ENCODE measurements around the gene RAC3. TPM values are rescaled to one million over a fixed set of nuclear protein-coding genes. Genes with fewer than 3 reads are reported as not detected.

RAC3 gene
- total and polyA plus RNA-seq, 9 of the 15 experiments (the other 6 are each of a cell fraction or from before 2014, with no cell fraction given), result 0.23 to 292 (median 118) TPM

- TF ChIP-seq ZNF511 (CRISPR knock-in tag; IDR thresholded peaks at IDR 0.05), result no peak
These were observed 4.6 kb downstream of the RAC3 start (continued) for GRCh38 chr17:82035956-82036633.

- no TSS peak for BruUV-seq (replicated peaks)
- no peak for TF ChIP-seq ZNF609 (CRISPR knock-in tag; IDR thresholded peaks at IDR 0.05; ENCODE audit: borderline replicate concordance)
- TF ChIP-seq CCAR2 (IDR thresholded peaks at IDR 0.05; ENCODE audit: low read depth, low read length), result no peak
- TF ChIP-seq ZNF780A (CRISPR knock-in tag; IDR thresholded peaks at IDR 0.05), result no peak
- no peak for TF ChIP-seq NCOA2 (IDR thresholded peaks at IDR 0.05; ENCODE audit: partially characterized antibody in 2 of 2)
- no peak for TF ChIP-seq XRCC4 (IDR thresholded peaks at IDR 0.05; ENCODE audit: extremely low read depth, insufficient read depth, insufficient read length)
- TF ChIP-seq NKRF (IDR thresholded peaks at IDR 0.05; ENCODE audit: borderline replicate concordance), result 0 out of 2 replicates have a peak, but pooled peaks have one; percentile 23
- no peak for TF ChIP-seq ZNF436 (CRISPR knock-in tag; IDR thresholded peaks at IDR 0.05)
- no peak for TF ChIP-seq HNRNPK (IDR thresholded peaks at IDR 0.05; ENCODE audit: low read depth, low read length, poor library complexity, severe bottlenecking)
These were observed 5.2 kb downstream of the RAC3 start for GRCh38 chr17:82036634-82037091.

More at GRCh38 chr17:82036634-82037091, 5.2 kb downstream of the RAC3 start:
- no peak for FAIRE-seq
- H3K4me3 ChIP-seq, result peak overlapping the region; percentile 97
- peaks cover 29 to 73% of the 10 kb centered on the region in 2 experiments for H3K4me1 ChIP-seq (replicated peaks in 1 of 2; ENCODE audit: control insufficient read depth in 2 of 2, insufficient read depth in 2 of 2, low read length in 2 of 2)
- H3K9me3 ChIP-seq (replicated peaks; ENCODE audit: control insufficient read depth, insufficient read depth, low read depth, low read length), result no peaks in the 10 kb centered on the region
- ChIA-PET POLR2A (interaction anchor here (0.6 to 6.4 kb wide), 5 partner anchors 8 to 31 kb away, joined by 3 to 51 read pairs (median 5); partner anchors contain the start of genes CENPX and LRRC45), CTCF (ENCODE audit: low intra/inter-chr PET ratio) (interaction anchor here (0.7 to 2.0 kb wide), 2 partner anchors 77 to 273 kb away, joined by 4 to 14 read pairs; no protein-coding TSS in a partner anchor)
- peaks cover 21% of the 10 kb centered on the region; the same call in 1 of the 2 replicates for H4K20me1 ChIP-seq (replicated peaks; ENCODE audit: control insufficient read depth, insufficient read depth, low read length)
- H3K27ac ChIP-seq (ENCODE audit: extremely low read depth, low read depth, low read length), result peak overlapping the region; percentile 98
- intact Hi-C loops (cut with micrococcal nuclease), result loop anchor here (10.0 kb wide), 1 partner anchor 308 kb away; no protein-coding TSS in a partner anchor
- H3K79me2 ChIP-seq (ENCODE audit: control insufficient read depth, insufficient read depth, low read length), result peaks cover 41% of the 10 kb centered on the region
- no peak; the same call in 2 of the 3 replicates for ATAC-seq
- peaks cover 6% of the 10 kb centered on the region for H3K9me1 ChIP-seq (ENCODE audit: control insufficient read depth, insufficient read depth, low read length)
- peak overlapping the region; percentile 95 for H3K4me2 ChIP-seq (ENCODE audit: insufficient read depth, low read length)
- H3K9ac ChIP-seq (ENCODE audit: insufficient read depth in 1 of 2, low read depth in 2 of 2, low read length in 2 of 2), result peak overlapping the region; percentile 83 to 97
- peak in 1 of 4 experiments; percentile 42 for DNase-seq (ENCODE audit: extremely low read depth in 1 of 4, low spot score in 3 of 4)
- no peaks in the 10 kb centered on the region for H3K27me3 ChIP-seq (ENCODE audit: control insufficient read depth in 2 of 2, insufficient read depth in 2 of 2, low read length in 2 of 2)
- H2AFZ ChIP-seq (ENCODE audit: low read depth, low read length), result no peak overlapping the region
- in situ Hi-C loops (cut with MboI), result no loop called here
- peaks cover 38% of the 10 kb centered on the region; the same call in 2 of the 3 replicates for H3K36me3 ChIP-seq (ENCODE audit: control insufficient read depth, insufficient read depth, low read length)
- 13% methylated on average over 23 of the region's 23 CpGs for WGBS (ENCODE audit: insufficient coverage, low coverage, missing lambda C conversion rate)

Measured in K562 (cell line).